Erythroblast (primary cell): Measurements from ENCODE around the gene TNFAIP8L3.

ENCODE experiments used
- GATA1 ChIP-seq: IDR thresholded peaks from 2 replicates; pipeline ENCODE4 v1.6.1; 2011; ENCODE audit warnings: low read depth, mild to moderate bottlenecking, control low read depth, low read length, moderate library complexity
- POLR2A ChIP-seq: IDR thresholded peaks from 2 replicates; pipeline ENCODE4 v1.6.1; 2011; ENCODE audit warnings: mild to moderate bottlenecking, low read length

DNA sequence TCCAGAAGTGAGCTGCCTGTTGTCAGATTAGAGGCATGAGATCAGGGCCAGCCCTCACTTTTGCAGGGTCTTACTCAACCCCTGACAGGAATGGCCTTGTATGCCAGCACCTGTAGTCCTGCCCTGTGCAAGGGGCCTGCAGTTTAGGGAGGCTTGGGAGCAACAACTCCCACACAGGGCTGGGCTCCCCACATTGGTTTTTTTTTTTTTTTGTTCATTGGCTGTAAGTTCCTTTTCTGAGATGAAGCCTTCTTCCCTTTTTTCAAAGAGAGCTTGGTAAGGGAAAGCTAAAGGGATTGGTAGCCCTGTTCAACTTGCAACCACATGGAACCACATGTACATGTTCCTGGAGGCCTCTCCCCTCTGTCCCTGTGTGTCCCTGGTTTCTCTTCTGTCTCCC lies 46.4 kb downstream of the TNFAIP8L3 start:
- TF ChIP-seq POLR2A (no peak), GATA1 (no peak)
